LHCN-M2 (cell line): ENCODE results near the gene CD48. TPM values are rescaled to one million over a fixed set of nuclear protein-coding genes. Genes with fewer than 3 reads are reported as not detected.
"Not testable (repeated sequence)": the region's sequence is repeated elsewhere in the genome, so short reads cannot be mapped to it uniquely, and the experiment has no call there.

Experiments used
- DNase-seq: peaks from one replicate; pipeline ENCODE4 v3.0.0-alpha.2; 2012; ENCODE audit warnings: low read depth
- total RNA-seq: library from RNA; depleted of rRNA; stranded (reverse); fragments of >200 nt; gene quantifications from 2 replicates; pipeline ENCODE4 v1.2.3, GENCODE V29; 2014

CD48 gene
- total RNA-seq, 1 experiment from 2014 or later = not detected

DNA sequence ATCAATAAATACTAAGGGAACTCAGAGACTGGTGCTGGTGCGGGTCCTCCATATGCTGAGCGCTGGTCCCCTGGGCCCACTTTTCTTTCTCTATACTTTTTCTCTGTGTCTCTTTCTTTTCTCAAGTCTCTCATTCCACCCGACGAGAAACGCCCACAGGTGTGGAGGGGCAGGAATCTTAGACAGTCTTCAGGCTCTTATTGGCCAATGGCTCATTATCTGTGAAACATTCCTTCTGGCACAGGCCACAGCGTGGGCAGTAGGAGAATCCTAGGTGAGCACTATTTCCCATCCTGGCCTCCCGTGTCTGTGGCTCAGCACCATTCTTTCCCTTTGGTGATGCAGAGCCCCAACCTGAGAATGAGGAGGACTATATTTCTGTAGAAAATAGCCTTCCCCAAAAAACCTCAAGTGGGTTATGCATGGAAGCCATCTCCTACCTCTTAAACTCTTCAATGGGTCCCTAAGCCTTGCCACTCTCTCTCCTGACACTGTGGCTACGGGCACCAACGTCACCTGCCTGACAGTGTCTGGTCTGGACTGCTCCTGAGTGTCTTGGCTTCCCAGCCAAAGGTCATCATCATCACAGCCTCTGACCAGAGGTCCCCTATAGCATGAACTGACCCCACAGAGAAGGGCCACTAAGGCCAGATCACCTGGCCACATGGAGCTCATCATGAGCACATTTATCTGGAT, 58.5 kb downstream of the CD48 start:
- DNase-seq = no peak

DNA sequence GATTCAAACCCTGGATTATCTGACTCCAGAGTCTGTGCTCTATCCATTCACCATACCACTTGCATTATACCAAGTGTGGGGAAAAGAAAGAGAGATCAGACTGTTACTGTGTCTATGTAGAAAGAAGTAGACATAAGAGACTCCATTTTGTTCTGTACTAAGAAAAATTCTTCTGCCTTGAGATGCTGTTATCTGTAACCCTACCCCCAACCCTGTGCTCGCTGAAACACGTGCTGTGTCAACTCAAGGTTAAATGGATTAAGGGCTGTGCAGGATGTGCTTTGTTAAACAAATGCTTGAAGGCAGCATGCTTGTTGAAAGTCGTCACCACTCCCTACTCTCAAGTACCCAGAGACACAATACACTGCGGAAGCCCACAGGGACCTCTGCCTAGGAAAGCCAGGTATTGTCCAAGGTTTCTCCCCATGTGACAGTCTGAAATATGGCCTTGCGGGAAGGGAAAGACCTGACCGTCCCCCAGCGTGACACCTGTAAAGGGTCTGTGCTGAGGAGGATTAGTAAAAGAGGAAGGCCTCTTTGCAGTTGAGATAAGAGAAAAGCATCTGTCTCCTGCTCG, 59.5 kb downstream of the CD48 start:
- not testable (repeated sequence) for DNase-seq

GRCh38 chr1:160651433-160652064, 60.1 kb downstream of the CD48 start:
- DNase-seq = no peak

DNA sequence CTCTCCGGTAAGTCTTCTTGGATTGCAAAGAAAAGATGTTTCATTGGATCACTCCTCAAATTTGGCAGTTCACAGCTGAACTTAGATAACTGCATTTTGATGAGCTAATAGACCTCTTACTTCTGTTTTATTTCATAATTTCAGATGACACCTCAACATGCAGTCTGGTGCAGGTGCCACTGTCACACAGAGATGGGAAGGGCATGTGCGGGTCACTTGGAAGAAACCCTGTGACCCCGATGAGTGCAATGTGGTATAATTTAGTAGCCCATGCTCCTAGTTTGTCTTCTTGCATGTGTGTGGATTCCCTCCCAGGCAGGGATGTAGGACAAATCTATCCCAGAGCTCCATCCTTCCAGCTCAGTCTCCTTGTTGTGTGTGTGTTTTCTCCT, 64.3 kb downstream of the CD48 start:
- no peak for DNase-seq

GRCh38 chr1:160646711-160647328, 64.8 kb downstream of the CD48 start, which contains the start of gene SLAMF1:
SLAMF1 (minus strand) TSS chr1:160647044; CDS start chr1:160646945, 99 bp downstream.
- peak; percentile 86 for DNase-seq

DNA sequence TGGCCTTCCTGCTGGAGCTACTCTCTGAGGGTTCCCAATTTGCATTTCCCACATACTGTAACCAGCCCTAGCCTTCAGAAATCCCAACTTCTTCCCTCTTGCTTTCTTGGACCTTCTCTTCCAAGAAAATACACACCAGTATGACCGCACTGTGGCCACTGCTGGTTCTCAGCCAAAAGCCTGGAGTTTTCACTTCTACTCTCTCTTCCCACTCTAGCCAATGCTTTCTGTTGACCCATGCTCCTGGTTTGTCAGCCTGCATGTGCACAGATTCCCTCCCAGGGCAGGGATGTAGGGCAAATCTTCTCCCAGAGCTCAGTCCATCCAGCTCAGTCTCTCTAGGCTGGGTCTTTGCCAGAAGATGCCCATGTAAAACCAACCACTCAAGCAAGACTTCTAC, 65.4 kb downstream of the CD48 start:
- DNase-seq = no peak

DNA sequence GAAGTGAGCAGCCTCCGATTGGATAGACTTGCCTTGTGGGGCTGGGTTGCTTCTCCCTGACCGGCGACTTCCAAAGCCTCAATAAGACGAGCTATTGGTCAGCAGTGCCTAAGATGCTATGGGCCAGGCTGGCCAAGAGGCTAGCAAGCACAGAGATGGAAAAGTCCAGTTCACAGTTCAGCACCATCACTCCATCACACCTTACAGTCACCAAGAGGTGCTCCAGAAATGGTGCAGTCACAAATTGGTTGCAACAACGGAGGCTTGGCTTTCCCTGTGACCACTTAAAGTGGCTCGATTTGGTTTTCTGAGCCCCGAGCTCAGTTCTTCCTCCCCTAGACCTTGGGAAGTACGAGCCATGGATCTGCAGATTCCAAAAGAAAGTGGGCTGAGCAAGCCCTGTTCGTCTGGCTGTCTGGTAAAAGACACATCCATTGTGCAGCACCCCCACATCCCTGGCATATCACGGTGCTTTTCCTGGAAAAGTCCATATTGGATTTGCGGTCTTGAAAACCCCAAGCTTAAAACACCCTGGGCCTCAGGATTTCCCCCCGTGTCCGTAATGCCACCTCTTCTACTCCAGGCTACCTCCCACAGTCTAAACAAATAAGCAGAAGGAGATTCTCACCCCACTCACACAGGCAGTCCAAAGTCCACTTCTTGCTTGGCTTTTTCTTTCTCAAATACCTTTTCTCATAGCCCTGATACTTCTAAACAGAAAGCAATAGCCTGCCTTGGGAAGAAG, 66.1 kb downstream of the CD48 start:
- DNase-seq = no peak

DNA sequence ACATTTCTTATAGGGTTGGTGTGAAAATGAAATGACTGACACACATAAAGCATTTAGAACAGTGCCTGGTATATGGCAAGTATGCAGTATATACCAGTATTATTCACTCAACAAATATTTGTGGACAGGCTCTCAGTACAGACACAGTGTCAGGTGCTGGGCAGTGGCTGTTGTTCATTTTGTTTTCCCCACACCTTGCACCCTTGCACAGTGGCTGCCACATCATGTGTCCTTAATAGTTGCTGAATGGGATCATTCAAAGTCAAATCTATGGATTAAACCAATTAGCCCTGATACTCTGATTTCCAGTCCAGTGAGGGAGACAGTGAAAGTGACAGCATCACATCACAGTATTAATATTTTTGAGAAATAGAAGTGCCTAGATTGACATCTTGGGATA, 67.2 kb downstream of the CD48 start:
- no peak for DNase-seq

- DNase-seq = no peak
Observed at GRCh38 chr1:160643138-160643537, 68.5 kb downstream of the CD48 start.

DNA sequence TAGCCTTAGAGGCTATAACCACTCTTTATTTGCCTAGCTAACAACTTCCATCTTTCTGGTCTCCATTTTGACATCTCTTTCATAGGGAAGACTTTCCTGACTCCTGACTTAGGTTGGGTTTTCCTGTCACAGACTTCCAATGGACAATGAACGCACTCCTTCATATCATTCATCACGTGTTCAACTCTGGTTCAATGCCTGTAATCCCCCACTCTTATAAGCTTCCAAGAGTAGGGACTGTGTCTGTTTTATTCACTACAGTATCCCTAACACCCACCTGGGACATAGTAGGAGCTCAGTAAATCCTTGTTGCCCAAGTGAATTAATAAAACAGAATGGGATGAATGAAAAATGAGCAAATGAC, 69.4 kb downstream of the CD48 start:
- DNase-seq = no peak

GRCh38 chr1:160641323-160642280, 70.0 kb downstream of the CD48 start:
- DNase-seq = no peak

GRCh38 chr1:160640359-160641123, 71.1 kb downstream of the CD48 start:
- DNase-seq = no peak

- DNase-seq = no peak
Observed at GRCh38 chr1:160639652-160640051, 72.0 kb downstream of the CD48 start.

DNA sequence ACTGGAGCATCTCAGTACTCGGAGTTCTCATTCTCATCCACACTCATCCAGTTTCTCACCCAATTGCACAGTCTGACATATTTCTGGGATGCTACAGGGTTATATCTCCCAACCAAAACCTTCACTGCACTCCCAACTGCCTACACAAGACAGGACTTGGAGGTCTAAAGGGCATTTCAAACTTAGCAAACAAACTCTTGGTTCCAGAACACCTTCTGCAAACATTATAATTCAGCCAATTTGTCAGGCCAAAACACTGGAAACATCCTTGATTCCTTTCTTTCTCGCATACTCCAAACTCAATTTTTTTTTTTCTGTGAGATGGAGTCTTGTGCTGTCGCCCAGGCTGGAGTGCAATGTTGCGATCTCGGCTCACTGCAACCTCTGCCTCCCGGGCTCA, 72.7 kb downstream of the CD48 start:
- DNase-seq = no peak

DNA sequence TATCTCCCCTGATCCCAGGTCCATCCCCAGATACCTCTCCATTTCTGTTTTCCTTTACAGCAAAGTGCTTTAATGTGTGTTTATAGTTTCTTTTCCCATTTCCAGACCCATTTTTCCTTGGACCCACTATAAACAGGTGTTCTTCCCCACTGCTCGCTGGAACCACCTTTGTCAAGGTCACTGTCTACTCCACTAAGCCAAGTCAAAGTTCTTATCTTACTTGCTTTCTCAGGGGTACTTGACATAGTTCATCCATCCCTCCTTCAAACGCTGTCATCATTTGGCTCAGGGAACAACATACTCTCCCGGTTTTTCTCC, 73.1 kb downstream of the CD48 start:
- no peak for DNase-seq

DNA sequence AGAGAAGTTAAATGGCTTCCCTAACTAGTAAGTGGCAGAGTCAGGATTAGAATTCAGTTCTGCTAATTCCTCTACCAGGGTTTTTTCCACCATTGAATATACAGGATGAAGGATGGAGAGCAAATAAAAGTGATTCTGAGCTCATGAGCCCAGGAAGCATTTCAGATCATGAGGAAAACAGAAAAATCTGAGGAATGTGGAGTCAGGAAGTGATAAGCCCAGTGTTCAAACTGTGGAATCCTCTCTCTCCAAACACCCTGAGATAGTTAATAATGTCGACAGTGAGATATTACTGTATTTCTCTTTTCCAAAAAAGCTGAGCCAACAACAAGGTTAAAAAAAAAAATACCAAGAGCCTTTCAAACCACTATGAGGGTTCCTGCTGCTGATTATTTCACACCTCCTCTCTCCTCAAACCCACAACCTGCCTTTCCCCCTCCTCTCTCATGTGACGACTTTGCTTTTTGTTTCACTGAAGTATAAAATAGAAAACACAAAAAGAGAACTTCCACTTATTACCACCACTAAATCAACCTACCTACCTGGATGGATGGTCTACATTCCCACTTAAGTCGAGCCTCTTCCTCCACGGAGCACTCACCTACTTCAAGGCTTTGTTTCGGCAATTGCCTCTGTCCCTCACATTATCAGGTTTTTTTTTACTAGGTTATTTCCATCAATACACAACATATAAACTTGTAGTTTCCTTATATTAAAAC, 73.6 kb downstream of the CD48 start:
- no peak for DNase-seq

DNA sequence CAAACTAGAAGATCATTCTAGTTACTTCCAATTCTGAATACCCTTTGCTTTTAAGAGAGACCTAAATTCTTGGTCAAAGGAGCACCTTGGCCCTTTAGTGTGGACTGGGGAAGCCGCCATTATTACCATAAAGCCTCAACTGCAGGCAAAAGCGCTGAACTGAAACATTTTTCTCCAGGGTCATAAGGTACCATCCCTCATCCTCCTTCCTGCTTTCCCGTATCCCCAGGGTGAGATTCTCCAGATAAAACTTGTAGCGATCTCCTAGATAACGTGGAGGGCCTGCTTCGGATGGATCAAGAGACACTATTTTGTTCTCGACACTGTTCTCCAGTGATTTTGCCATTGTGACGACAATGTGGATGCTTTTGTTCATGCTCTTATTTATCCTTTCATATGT, 74.6 kb downstream of the CD48 start:
- no peak for DNase-seq

DNA sequence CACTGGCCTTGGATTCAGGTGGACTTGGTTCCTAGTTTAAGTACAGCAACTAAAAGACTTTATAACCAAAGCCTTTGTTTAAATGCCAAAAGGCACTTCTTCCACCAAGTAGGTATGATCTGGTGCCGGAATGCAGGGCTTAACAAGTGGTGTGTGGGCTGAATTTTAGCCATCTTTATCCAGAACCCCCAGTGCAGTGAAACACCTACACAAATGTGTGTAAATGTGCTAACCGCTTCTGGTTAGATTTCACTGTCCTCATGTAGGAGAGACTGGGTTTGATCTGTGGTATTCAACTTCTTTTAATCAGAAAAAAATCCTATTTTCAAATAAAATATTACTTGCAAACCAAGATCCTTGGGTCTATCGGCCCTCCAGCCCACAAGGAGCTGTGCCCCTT, 75.1 kb downstream of the CD48 start:
- DNase-seq = no peak

DNA sequence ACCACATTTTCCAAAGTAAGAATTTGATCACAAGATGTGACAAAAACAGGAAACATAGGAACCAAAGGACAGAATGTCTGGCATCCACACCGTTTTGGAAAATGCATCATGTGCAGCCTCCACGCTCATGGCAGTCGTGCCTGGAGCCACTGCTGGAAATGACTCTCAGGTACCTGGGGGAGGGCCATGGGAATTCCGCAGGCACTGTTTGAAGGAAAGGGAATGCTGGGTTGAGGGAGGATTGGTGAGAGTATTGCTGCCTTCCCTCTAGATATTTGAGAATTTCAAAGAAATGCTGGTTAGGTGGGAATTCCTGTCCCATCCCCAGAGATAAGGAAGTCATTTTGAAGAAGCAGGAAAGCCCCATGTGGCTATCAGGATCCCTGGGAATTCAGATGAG, 75.5 kb downstream of the CD48 start:
- DNase-seq = no peak
